ENCODE data around the gene SPOUT1.
"Not testable (repeated sequence)": the region's sequence is repeated elsewhere in the genome, so short reads cannot be mapped to it uniquely, and the experiment has no call there.

Gene SPOUT1

DNA sequence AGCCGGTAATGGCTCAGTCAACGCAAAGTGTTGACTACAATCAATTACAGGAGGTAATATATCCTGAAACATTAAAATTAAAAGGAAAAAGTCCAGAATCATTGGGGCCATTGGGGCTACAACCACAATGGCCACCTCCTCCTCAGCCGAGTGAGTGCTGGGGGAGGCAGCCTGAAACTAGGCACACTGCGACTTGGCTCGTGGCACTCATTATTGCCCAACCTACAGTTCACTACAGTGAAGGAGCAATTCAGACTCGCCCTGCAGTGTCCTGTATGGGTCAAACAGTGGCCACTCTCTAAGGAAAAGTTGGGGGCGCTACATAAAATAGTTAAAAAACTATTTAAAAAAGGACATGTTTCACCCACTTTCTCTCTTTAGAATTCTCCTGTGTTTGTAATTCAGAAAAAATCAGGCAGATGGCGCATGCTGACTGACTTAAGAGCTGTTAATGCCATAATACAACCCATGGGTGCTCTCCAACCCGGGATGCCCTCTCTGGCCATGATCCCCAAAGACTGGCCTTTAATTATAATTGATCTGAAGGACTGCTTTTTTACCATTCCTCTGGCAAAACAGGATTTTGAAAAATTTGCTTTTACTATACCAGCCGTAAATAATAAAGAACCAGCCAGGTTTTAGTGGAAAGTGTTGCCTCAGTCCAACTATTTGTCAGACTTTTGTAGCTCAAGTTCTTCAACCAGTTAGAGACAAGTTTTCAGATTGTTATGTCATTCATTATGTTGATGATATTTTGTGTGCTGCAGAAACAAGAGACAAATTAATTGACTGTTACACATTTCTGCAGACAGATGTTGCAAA is 22.4 kb upstream of the SPOUT1 start:
- H3K9me3 ChIP-seq (ENCODE audit: control insufficient read depth in 1 of 2, low read length in 2 of 2); H3K27me3 ChIP-seq (ENCODE audit: low read depth, low read length); H3K4me3 ChIP-seq (ENCODE audit: low read depth in 1 of 2, low read length in 2 of 2); H3K27ac ChIP-seq (ENCODE audit: low read length); H3K36me3 ChIP-seq (ENCODE audit: control insufficient read depth in 1 of 2, insufficient read depth in 2 of 2, low read length in 2 of 2); H3K4me1 ChIP-seq (ENCODE audit: control insufficient read depth in 1 of 2, insufficient read depth in 2 of 2, low read length in 2 of 2): not testable (repeated sequence)

- H3K36me3 ChIP-seq (ENCODE audit: control insufficient read depth in 1 of 2, insufficient read depth in 2 of 2, low read length in 2 of 2); H3K27me3 ChIP-seq (ENCODE audit: low read depth, low read length); H3K9me3 ChIP-seq (ENCODE audit: control insufficient read depth in 1 of 2, low read length in 2 of 2); H3K4me3 ChIP-seq (ENCODE audit: low read depth in 1 of 2, low read length in 2 of 2); H3K4me1 ChIP-seq (ENCODE audit: control insufficient read depth in 1 of 2, insufficient read depth in 2 of 2, low read length in 2 of 2); H3K27ac ChIP-seq (ENCODE audit: low read length): not testable (repeated sequence)
These were observed 21.4 kb upstream of the SPOUT1 start for GRCh38 chr9:128851024-128851423.

DNA sequence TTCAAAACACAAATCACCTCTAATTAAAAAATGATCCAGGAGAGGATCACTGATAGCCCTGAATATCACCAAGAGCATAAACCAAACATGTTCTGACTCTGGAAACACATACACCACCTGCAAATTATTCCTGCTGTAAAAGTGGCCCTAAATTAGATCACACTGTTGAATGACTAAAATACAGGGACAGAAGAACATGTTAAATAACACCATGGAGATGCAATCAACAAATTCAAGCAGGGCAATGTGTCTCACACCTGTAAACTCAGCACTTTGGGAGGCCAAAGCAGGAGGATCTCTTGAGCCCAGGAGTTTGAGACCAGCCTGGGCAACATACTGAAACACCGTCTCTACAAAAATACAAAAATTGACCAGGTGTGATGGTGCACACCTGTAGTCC is 18.2 kb upstream of the SPOUT1 start:
- H3K27ac ChIP-seq (ENCODE audit: low read length) = no peak overlapping the region
- no peak overlapping the region for H3K4me3 ChIP-seq (ENCODE audit: low read depth in 1 of 2, low read length in 2 of 2)
- no peaks in the 10 kb centered on the region for H3K4me1 ChIP-seq (ENCODE audit: control insufficient read depth in 1 of 2, insufficient read depth in 2 of 2, low read length in 2 of 2)
- H3K9me3 ChIP-seq (ENCODE audit: control insufficient read depth in 1 of 2, low read length in 2 of 2) = peaks cover 0 to 6% of the 10 kb centered on the region in 2 donors
- peaks cover 0 to 3% of the 10 kb centered on the region in 2 donors for H3K36me3 ChIP-seq (ENCODE audit: control insufficient read depth in 1 of 2, insufficient read depth in 2 of 2, low read length in 2 of 2)
- no peaks in the 10 kb centered on the region for H3K27me3 ChIP-seq (ENCODE audit: low read depth, low read length)

DNA sequence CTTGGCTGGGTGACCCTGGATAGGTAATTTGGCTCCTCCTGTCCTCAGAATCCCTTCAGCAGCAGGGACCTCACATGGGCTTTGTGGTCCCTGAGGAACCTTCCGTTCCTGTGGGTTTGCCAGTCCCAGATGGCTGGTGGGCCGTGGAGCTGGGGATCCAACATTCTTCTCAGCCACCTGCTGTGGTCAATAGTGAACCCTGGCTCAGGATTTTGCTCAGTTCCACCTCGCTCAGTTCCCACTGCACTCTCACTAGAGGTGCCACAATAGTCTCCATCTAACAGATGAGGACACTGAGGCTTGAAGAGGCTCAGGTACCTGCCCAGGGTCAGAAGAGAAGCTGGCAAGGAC is 17.1 kb upstream of the SPOUT1 start:
- peaks cover 0 to 6% of the 10 kb centered on the region in 2 donors for H3K9me3 ChIP-seq (ENCODE audit: control insufficient read depth in 1 of 2, low read length in 2 of 2)
- no peaks in the 10 kb centered on the region for H3K27me3 ChIP-seq (ENCODE audit: low read depth, low read length)
- no peaks in the 10 kb centered on the region for H3K4me1 ChIP-seq (ENCODE audit: control insufficient read depth in 1 of 2, insufficient read depth in 2 of 2, low read length in 2 of 2)
- H3K27ac ChIP-seq (ENCODE audit: low read length) = no peak overlapping the region
- no peak overlapping the region for H3K4me3 ChIP-seq (ENCODE audit: low read depth in 1 of 2, low read length in 2 of 2)
- peaks cover 0 to 8% of the 10 kb centered on the region in 2 donors for H3K36me3 ChIP-seq (ENCODE audit: control insufficient read depth in 1 of 2, insufficient read depth in 2 of 2, low read length in 2 of 2)

GRCh38 chr9:128845186-128845931 is 15.8 kb upstream of the SPOUT1 start:
- no peak overlapping the region for H3K27ac ChIP-seq (ENCODE audit: low read length)
- no peak overlapping the region for H3K4me3 ChIP-seq (ENCODE audit: low read depth in 1 of 2, low read length in 2 of 2)
- no peaks in the 10 kb centered on the region for H3K4me1 ChIP-seq (ENCODE audit: control insufficient read depth in 1 of 2, insufficient read depth in 2 of 2, low read length in 2 of 2)

GRCh38 chr9:128843171-128843570 is 13.6 kb upstream of the SPOUT1 start:
- not testable (repeated sequence) for H3K36me3 ChIP-seq (ENCODE audit: control insufficient read depth in 1 of 2, insufficient read depth in 2 of 2, low read length in 2 of 2); H3K4me1 ChIP-seq (ENCODE audit: control insufficient read depth in 1 of 2, insufficient read depth in 2 of 2, low read length in 2 of 2); H3K27ac ChIP-seq (ENCODE audit: low read length); H3K27me3 ChIP-seq (ENCODE audit: low read depth, low read length); H3K4me3 ChIP-seq (ENCODE audit: low read depth in 1 of 2, low read length in 2 of 2); H3K9me3 ChIP-seq (ENCODE audit: control insufficient read depth in 1 of 2, low read length in 2 of 2)

More at GRCh38 chr9:128845186-128845931, 15.8 kb upstream of the SPOUT1 start:
- peaks cover 0 to 8% of the 10 kb centered on the region in 2 donors for H3K36me3 ChIP-seq (ENCODE audit: control insufficient read depth in 1 of 2, insufficient read depth in 2 of 2, low read length in 2 of 2)
- no peaks in the 10 kb centered on the region for H3K27me3 ChIP-seq (ENCODE audit: low read depth, low read length)
- H3K9me3 ChIP-seq (ENCODE audit: control insufficient read depth in 1 of 2, low read length in 2 of 2) = no peaks in the 10 kb centered on the region

- H3K4me3 ChIP-seq (ENCODE audit: low read depth in 1 of 2, low read length in 2 of 2) = no peak overlapping the region
- H3K9me3 ChIP-seq (ENCODE audit: control insufficient read depth in 1 of 2, low read length in 2 of 2) = no peaks in the 10 kb centered on the region
- peaks cover 0 to 12% of the 10 kb centered on the region in 2 donors for H3K36me3 ChIP-seq (ENCODE audit: control insufficient read depth in 1 of 2, insufficient read depth in 2 of 2, low read length in 2 of 2)
- H3K4me1 ChIP-seq (ENCODE audit: control insufficient read depth in 1 of 2, insufficient read depth in 2 of 2, low read length in 2 of 2) = no peaks in the 10 kb centered on the region
- H3K27ac ChIP-seq (ENCODE audit: low read length) = no peak overlapping the region
- no peaks in the 10 kb centered on the region for H3K27me3 ChIP-seq (ENCODE audit: low read depth, low read length)
These were observed 12.3 kb upstream of the SPOUT1 start for GRCh38 chr9:128841694-128842492.

GRCh38 chr9:128840524-128840923 is 10.9 kb upstream of the SPOUT1 start:
- no peaks in the 10 kb centered on the region for H3K4me1 ChIP-seq (ENCODE audit: control insufficient read depth in 1 of 2, insufficient read depth in 2 of 2, low read length in 2 of 2)
- H3K27ac ChIP-seq (ENCODE audit: low read length) = no peak overlapping the region
- no peak overlapping the region for H3K4me3 ChIP-seq (ENCODE audit: low read depth in 1 of 2, low read length in 2 of 2)
- no peaks in the 10 kb centered on the region for H3K9me3 ChIP-seq (ENCODE audit: control insufficient read depth in 1 of 2, low read length in 2 of 2)
- no peaks in the 10 kb centered on the region for H3K27me3 ChIP-seq (ENCODE audit: low read depth, low read length)
- H3K36me3 ChIP-seq (ENCODE audit: control insufficient read depth in 1 of 2, insufficient read depth in 2 of 2, low read length in 2 of 2) = peaks cover 0 to 16% of the 10 kb centered on the region in 2 donors

DNA sequence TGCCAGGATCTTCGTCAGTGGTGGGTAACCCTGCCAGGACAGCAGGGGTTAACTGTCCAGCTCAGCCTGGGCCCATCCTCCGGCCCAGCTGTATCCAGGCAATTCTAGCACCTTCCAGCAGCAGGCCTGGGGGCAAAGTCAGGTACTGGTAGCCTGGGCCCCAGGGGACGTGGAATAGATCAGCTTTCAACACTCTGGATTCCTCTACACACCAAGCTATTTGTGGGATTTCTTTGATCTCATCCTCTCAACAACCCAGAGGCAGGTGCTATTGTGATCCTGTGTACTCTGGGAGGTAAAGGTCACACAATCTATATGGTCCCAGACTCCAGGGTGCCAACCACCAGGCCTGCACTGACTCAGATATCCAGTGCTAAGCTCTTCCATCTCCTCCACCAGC is 8.7 kb upstream of the SPOUT1 start:
- H3K9me3 ChIP-seq (ENCODE audit: control insufficient read depth in 1 of 2, low read length in 2 of 2) = no peaks in the 10 kb centered on the region
- H3K36me3 ChIP-seq (ENCODE audit: control insufficient read depth in 1 of 2, insufficient read depth in 2 of 2, low read length in 2 of 2) = peaks cover 0 to 13% of the 10 kb centered on the region in 2 donors
- no peaks in the 10 kb centered on the region for H3K27me3 ChIP-seq (ENCODE audit: low read depth, low read length)
- H3K4me3 ChIP-seq (ENCODE audit: low read depth in 1 of 2, low read length in 2 of 2) = no peak overlapping the region
- H3K27ac ChIP-seq (ENCODE audit: low read length) = no peak overlapping the region
- H3K4me1 ChIP-seq (ENCODE audit: control insufficient read depth in 1 of 2, insufficient read depth in 2 of 2, low read length in 2 of 2) = no peaks in the 10 kb centered on the region

GRCh38 chr9:128836509-128837145 is 7.0 kb upstream of the SPOUT1 start:
- Histone ChIP-seq H3K36me3 (ENCODE audit: control insufficient read depth in 1 of 2, insufficient read depth in 2 of 2, low read length in 2 of 2) (peaks cover 0 to 8% of the 10 kb centered on the region in 2 donors), H3K9me3 (ENCODE audit: control insufficient read depth in 1 of 2, low read length in 2 of 2) (no peaks in the 10 kb centered on the region), H3K27ac (ENCODE audit: low read length) (no peak overlapping the region), H3K27me3 (ENCODE audit: low read depth, low read length) (no peaks in the 10 kb centered on the region), H3K4me3 (ENCODE audit: low read depth in 1 of 2, low read length in 2 of 2) (no peak overlapping the region), H3K4me1 (ENCODE audit: control insufficient read depth in 1 of 2, insufficient read depth in 2 of 2, low read length in 2 of 2) (no peaks in the 10 kb centered on the region)

Measured in muscle layer of duodenum (tissue), 2 donors.